K562 (cell line): ENCODE measurements around the gene MYO18B. TPM values are rescaled to one million over a fixed set of nuclear protein-coding genes. Genes with fewer than 3 reads are reported as not detected.

ENCODE experiments used
- ATAC-seq: fragments of 200-7000 bp; cut with Tn5 transposase; 3 replicates; pipeline ENCODE4 v1.9.1; 2020; ENCODE audit warnings: moderate library complexity
- BruUV-seq: library from RNA; stranded (reverse); fragments of 400-500 nt; replicated peaks from 2 replicates; lab custom pipeline; 2021; lab: Mats Ljungman, UMichigan
- CTCF ChIA-PET: fragments of 300-600 bp; formaldehyde crosslinking; extraction: SDS; loops from one replicate; lab custom pipeline; 2021; ENCODE audit warnings: low intra/inter-chr PET ratio; lab: Yijun Ruan, JAX
- POLR2A ChIA-PET: fragments of 300-600, 350-650 bp; sonication (Branson Sonifier 250); formaldehyde crosslinking; extraction: SDS; loops from one replicate; lab custom pipeline; 2021; ENCODE audit warnings: antibody characterized with exemption, inconsistent platforms; lab: Yijun Ruan, JAX
- DNase-seq, 4 experiments: peaks; one replicate each; pipeline versions ENCODE4 v3.0.0 to v3.0.0-alpha.2; 2011 to 2018; ENCODE audit warnings: low spot score in 3 of 4, mixed read lengths in 3 of 4; ENCODE audit errors: extremely low read depth in 1 of 4
- FAIRE-seq: peaks from 2 replicates; lab custom pipeline; 2011; peaks lifted over from hg19 to GRCh38; lab: Jason Lieb, UNC
- H2AFZ ChIP-seq: 2 replicates; pipeline ENCODE4 v1.6.0; 2011; ENCODE audit warnings: low read depth, low read length, control low read depth, inconsistent platforms
- H3K27ac ChIP-seq: fragments of 200-600 bp; 3 replicates; pipeline ENCODE4 v1.8.0; 2011; ENCODE audit warnings: low read depth, mild to moderate bottlenecking, control low read depth, inconsistent platforms, low read length, moderate library complexity, mixed read lengths; ENCODE audit errors: extremely low read depth
- H3K27me3 ChIP-seq, 2 experiments: fragments of 300-600 bp in 1 of 2; 2 replicates in 1 of 2; 3 replicates in 1 of 2; pipeline versions ENCODE4 v1.6.0 to v1.8.0; 2011; ENCODE audit warnings: inconsistent platforms in 2 of 2, low read length in 2 of 2, mild to moderate bottlenecking in 1 of 2, mixed read lengths in 1 of 2, moderate library complexity in 1 of 2; ENCODE audit not compliant: control insufficient read depth in 2 of 2, insufficient read depth in 2 of 2
- H3K36me3 ChIP-seq: fragments of 300-600 bp; 3 replicates; pipeline ENCODE4 v1.8.0; 2011; ENCODE audit warnings: mild to moderate bottlenecking, low read length, inconsistent platforms; ENCODE audit not compliant: control insufficient read depth, insufficient read depth
- H3K4me1 ChIP-seq, 2 experiments: fragments of 200-600 bp in 1 of 2; replicated peaks in 1 of 2; 2 replicates in 1 of 2; 3 replicates in 1 of 2; pipeline versions ENCODE4 v1.5.1 to v1.8.0; 2011; ENCODE audit warnings: inconsistent platforms in 2 of 2, low read length in 2 of 2, mild to moderate bottlenecking in 1 of 2, mixed read lengths in 1 of 2, moderate library complexity in 1 of 2; ENCODE audit not compliant: control insufficient read depth in 2 of 2, insufficient read depth in 2 of 2
- H3K4me2 ChIP-seq: 2 replicates; pipeline ENCODE4 v1.6.1; 2011; ENCODE audit warnings: low read length, control low read depth, inconsistent platforms, mixed read lengths; ENCODE audit not compliant: insufficient read depth
- H3K4me3 ChIP-seq: fragments of 200-600 bp; sonication (generic), shearing (Covaris generic); 2 replicates; pipeline ENCODE4 v1.5.1; 2016; ENCODE audit warnings: control low read depth, inconsistent platforms
- H3K79me2 ChIP-seq: fragments of 200-600 bp; 3 replicates; pipeline ENCODE4 v1.8.0; 2011; ENCODE audit warnings: low read length, inconsistent platforms; ENCODE audit not compliant: control insufficient read depth, insufficient read depth
- H3K9ac ChIP-seq, 2 experiments: 2 replicates each; pipeline versions ENCODE4 v1.6.0 to v1.6.1; 2011; ENCODE audit warnings: low read depth in 2 of 2, low read length in 2 of 2, control low read depth in 1 of 2, inconsistent platforms in 1 of 2, mild to moderate bottlenecking in 1 of 2, mixed read lengths in 1 of 2; ENCODE audit not compliant: insufficient read depth in 1 of 2
- H3K9me1 ChIP-seq: one replicate; pipeline ENCODE4 v1.6.0; 2011; ENCODE audit warnings: inconsistent platforms, mild to moderate bottlenecking, low read length, moderate library complexity; ENCODE audit not compliant: control insufficient read depth, insufficient read depth
- H3K9me3 ChIP-seq: replicated peaks from 2 replicates; pipeline ENCODE4 v1.5.1; 2011; ENCODE audit warnings: low read depth, low read length, inconsistent platforms; ENCODE audit not compliant: control insufficient read depth, insufficient read depth
- H4K20me1 ChIP-seq: replicated peaks from 2 replicates; pipeline ENCODE4 v1.6.1; 2011; ENCODE audit warnings: low read length, inconsistent platforms, mixed read lengths; ENCODE audit not compliant: control insufficient read depth, insufficient read depth
- BDP1 ChIP-seq: IDR thresholded peaks from 3 replicates; pipeline ENCODE4 v1.6.1; 2011; ENCODE audit not compliant: insufficient read length, insufficient read depth
- GATAD2B ChIP-seq: fragments of 450-650 bp; IDR thresholded peaks from 2 replicates; pipeline ENCODE4 v1.6.1; 2017; ENCODE audit warnings: mild to moderate bottlenecking, borderline replicate concordance
- HDAC6 ChIP-seq: IDR thresholded peaks from 2 replicates; pipeline ENCODE4 v1.6.1; 2012; ENCODE audit warnings: low read depth, mild to moderate bottlenecking, control low read depth, inconsistent platforms, low read length, moderate library complexity
- JUNB ChIP-seq: fragments of 450-650 bp; formaldehyde crosslinking; conservative IDR thresholded peaks from 2 replicates; pipeline ENCODE4 v1.4.0; 2020; ENCODE audit warnings: mild to moderate bottlenecking
- RBM25 ChIP-seq: fragments of 200-400 bp; formaldehyde crosslinking; IDR thresholded peaks from 2 replicates; pipeline ENCODE4 v1.6.1; 2018; ENCODE audit warnings: low read length, low read depth, moderate library complexity; ENCODE audit not compliant: severe bottlenecking
- RFX1 ChIP-seq: fragments of 450-650 bp; IDR thresholded peaks from 2 replicates; pipeline ENCODE4 v1.6.1; 2016; ENCODE audit warnings: mild to moderate bottlenecking, moderate library complexity
- ZC3H8 ChIP-seq: fragments of 450-650 bp; IDR thresholded peaks from 2 replicates; pipeline ENCODE4 v1.6.1; 2017
- ZNF133 ChIP-seq: fragments of 250-450 bp; sonication (Bioruptor Pico); IDR thresholded peaks from 2 replicates; pipeline ENCODE4 v1.4.0; 2020; ENCODE audit warnings: mild to moderate bottlenecking
- WGBS: fragments of 100-300 bp; shearing (Covaris generic); methylation state at CpG from one replicate; pipeline ENCODE4 v1.1.6; 2016; ENCODE audit warnings: low coverage, mixed read lengths; ENCODE audit not compliant: insufficient coverage; ENCODE audit errors: missing lambda C conversion rate; 5-methylcytosine and 5-hydroxymethylcytosine counted together
- in situ Hi-C: fragments of 300-500 bp; cut with MboI; formaldehyde crosslinking; loops from 4 replicates; pipeline ENCODE4 v1.15.0; 2018; ENCODE audit warnings: inconsistent platforms, mixed read lengths
- intact Hi-C: fragments of 100-400 bp; cut with micrococcal nuclease; formaldehyde crosslinking; loops from 2 replicates; pipeline ENCODE4 v1.14.2; 2022
- polyA plus RNA-seq, 8 experiments: library from polyadenylated mRNA; depleted of rRNA in 4 of 8; stranded (reverse) in 5 of 8; unstranded in 3 of 8; fragments of >200 nt; fragmentation: Nextera tagmentation in 2 of 8; fragmentation: Illumina TruSeq in 1 of 8; extraction: Ambion mirVana in 2 of 8; extraction: Trizol in 1 of 8; gene quantifications; 2 replicates each; pipeline versions ENCODE4 v1.2.1 to v1.2.3, GENCODE V29; 2011 to 2014; ENCODE audit warnings: inconsistent platforms in 1 of 8, missing spikeins in 1 of 8
- total RNA-seq, 7 experiments: library from RNA; depleted of rRNA in 6 of 7; stranded (reverse); fragments of >200 nt in 6 of 7; fragmentation: Illumina TruSeq in 2 of 7; extraction: Trizol in 2 of 7; gene quantifications; 2 replicates each; pipeline versions ENCODE4 v1.2.1 to v1.2.3, GENCODE V29; 2011 to 2021; ENCODE audit warnings: low replicate concordance in 1 of 7
- TF ChIP-seq, protein P1 (sequence below): fragments of 450-650 bp; formaldehyde crosslinking; conservative IDR thresholded peaks from 2 replicates; pipeline ENCODE4 v1.4.0; 2022; ENCODE audit warnings: mild to moderate bottlenecking, missing genetic modification characterization
- TF ChIP-seq, protein P2 (sequence below): fragments of 250-450 bp; sonication (Bioruptor Pico); IDR thresholded peaks from 2 replicates; pipeline ENCODE4 v1.5.1; 2021; ENCODE audit warnings: mild to moderate bottlenecking
- TF ChIP-seq, protein P3 (sequence below): fragments of 250-450 bp; sonication (Bioruptor Pico); IDR thresholded peaks from 2 replicates; pipeline ENCODE4 v1.4.0; 2020
- TF ChIP-seq, protein P4 (sequence below): fragments of 250-450 bp; sonication (Bioruptor Pico); IDR thresholded peaks from 2 replicates; pipeline ENCODE4 v1.5.0; 2021; ENCODE audit warnings: mild to moderate bottlenecking, moderate library complexity

The MYO18B gene
- total and polyA plus RNA-seq, 9 of the 15 experiments (the other 6 are each of a cell fraction or from before 2014, with no cell fraction given) = 0.06 to 7.0 (median 4.3) TPM

DNA sequence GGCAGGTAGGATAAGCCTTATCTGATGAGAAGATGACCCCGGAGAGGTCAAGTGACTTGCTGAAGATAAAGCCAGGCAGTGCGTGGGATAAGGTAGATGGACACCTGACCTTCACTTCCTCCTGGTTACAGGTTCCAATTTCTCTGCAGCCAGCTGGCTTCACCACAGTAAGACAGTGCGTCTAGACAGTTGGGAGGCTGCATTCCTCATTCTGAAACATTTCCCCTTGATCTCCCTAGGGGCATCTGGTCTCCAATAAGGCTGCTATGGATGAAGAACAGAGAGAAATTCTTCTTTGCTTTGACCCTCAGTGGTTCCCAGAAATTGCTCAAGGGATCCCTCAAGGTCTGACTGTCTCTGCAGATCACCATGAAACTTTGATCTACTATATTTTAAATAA lies 211.3 kb downstream of the MYO18B start:
- Histone ChIP-seq H3K79me2 (no peaks in the 10 kb centered on the region), H3K27ac (no peak overlapping the region), H4K20me1 (no peaks in the 10 kb centered on the region), H3K9ac (no peak overlapping the region), H3K4me1 (no peaks in the 10 kb centered on the region), H3K4me3 (no peak overlapping the region), H3K27me3 (no peaks in the 10 kb centered on the region), H3K4me2 (no peak overlapping the region), H2AFZ (no peak overlapping the region), H3K36me3 (peaks cover 26% of the 10 kb centered on the region; the same call in 2 of the 3 replicates), H3K9me1 (no peaks in the 10 kb centered on the region), H3K9me3 (no peaks in the 10 kb centered on the region)
- BruUV-seq = no TSS peak
- CTCF ChIA-PET = no interaction called here
- ATAC-seq (no peak), DNase-seq (no peak), FAIRE-seq (no peak)
- intact Hi-C loops = no loop called here
- 81% methylated on average over 3 of the region's 3 CpGs for WGBS
- in situ Hi-C loops = no loop called here
- POLR2A ChIA-PET = no interaction called here
- TF ChIP-seq, protein P1, sequence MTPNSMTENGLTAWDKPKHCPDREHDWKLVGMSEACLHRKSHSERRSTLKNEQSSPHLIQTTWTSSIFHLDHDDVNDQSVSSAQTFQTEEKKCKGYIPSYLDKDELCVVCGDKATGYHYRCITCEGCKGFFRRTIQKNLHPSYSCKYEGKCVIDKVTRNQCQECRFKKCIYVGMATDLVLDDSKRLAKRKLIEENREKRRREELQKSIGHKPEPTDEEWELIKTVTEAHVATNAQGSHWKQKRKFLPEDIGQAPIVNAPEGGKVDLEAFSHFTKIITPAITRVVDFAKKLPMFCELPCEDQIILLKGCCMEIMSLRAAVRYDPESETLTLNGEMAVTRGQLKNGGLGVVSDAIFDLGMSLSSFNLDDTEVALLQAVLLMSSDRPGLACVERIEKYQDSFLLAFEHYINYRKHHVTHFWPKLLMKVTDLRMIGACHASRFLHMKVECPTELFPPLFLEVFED (CRISPR knock-in tag) = no peak
- TF ChIP-seq JUNB (CRISPR knock-in tag) (no peak), RFX1 (no peak), ZNF133 (CRISPR knock-in tag) (no peak), RBM25 (no peak), BDP1 (no peak), HDAC6 (no peak), ZC3H8 (no peak), GATAD2B (no peak)
- TF ChIP-seq, protein P2, sequence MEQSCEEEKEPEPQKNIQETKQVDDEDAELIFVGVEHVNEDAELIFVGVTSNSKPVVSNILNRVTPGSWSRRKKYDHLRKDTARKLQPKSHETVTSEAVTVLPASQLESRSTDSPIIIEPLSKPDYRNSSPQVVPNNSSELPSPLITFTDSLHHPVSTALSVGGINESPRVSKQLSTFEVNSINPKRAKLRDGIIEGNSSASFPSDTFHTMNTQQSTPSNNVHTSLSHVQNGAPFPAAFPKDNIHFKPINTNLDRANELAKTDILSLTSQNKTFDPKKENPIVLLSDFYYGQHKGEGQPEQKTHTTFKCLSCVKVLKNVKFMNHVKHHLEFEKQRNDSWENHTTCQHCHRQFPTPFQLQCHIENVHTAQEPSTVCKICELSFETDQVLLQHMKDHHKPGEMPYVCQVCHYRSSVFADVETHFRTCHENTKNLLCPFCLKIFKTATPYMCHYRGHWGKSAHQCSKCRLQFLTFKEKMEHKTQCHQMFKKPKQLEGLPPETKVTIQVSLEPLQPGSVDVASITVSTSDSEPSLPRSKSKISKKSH = no peak
- TF ChIP-seq, protein P3, sequence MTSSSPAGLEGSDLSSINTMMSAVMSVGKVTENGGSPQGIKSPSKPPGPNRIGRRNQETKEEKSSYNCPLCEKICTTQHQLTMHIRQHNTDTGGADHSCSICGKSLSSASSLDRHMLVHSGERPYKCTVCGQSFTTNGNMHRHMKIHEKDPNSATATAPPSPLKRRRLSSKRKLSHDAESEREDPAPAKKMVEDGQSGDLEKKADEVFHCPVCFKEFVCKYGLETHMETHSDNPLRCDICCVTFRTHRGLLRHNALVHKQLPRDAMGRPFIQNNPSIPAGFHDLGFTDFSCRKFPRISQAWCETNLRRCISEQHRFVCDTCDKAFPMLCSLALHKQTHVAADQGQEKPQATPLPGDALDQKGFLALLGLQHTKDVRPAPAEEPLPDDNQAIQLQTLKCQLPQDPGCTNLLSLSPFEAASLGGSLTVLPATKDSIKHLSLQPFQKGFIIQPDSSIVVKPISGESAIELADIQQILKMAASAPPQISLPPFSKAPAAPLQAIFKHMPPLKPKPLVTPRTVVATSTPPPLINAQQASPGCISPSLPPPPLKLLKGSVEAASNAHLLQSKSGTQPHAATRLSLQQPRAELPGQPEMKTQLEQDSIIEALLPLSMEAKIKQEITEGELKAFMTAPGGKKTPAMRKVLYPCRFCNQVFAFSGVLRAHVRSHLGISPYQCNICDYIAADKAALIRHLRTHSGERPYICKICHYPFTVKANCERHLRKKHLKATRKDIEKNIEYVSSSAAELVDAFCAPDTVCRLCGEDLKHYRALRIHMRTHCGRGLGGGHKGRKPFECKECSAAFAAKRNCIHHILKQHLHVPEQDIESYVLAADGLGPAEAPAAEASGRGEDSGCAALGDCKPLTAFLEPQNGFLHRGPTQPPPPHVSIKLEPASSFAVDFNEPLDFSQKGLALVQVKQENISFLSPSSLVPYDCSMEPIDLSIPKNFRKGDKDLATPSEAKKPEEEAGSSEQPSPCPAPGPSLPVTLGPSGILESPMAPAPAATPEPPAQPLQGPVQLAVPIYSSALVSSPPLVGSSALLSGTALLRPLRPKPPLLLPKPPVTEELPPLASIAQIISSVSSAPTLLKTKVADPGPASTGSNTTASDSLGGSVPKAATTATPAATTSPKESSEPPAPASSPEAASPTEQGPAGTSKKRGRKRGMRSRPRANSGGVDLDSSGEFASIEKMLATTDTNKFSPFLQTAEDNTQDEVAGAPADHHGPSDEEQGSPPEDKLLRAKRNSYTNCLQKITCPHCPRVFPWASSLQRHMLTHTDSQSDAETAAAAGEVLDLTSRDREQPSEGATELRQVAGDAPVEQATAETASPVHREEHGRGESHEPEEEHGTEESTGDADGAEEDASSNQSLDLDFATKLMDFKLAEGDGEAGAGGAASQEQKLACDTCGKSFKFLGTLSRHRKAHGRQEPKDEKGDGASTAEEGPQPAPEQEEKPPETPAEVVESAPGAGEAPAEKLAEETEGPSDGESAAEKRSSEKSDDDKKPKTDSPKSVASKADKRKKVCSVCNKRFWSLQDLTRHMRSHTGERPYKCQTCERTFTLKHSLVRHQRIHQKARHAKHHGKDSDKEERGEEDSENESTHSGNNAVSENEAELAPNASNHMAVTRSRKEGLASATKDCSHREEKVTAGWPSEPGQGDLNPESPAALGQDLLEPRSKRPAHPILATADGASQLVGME (CRISPR knock-in tag) = no peak
- TF ChIP-seq, protein P4, sequence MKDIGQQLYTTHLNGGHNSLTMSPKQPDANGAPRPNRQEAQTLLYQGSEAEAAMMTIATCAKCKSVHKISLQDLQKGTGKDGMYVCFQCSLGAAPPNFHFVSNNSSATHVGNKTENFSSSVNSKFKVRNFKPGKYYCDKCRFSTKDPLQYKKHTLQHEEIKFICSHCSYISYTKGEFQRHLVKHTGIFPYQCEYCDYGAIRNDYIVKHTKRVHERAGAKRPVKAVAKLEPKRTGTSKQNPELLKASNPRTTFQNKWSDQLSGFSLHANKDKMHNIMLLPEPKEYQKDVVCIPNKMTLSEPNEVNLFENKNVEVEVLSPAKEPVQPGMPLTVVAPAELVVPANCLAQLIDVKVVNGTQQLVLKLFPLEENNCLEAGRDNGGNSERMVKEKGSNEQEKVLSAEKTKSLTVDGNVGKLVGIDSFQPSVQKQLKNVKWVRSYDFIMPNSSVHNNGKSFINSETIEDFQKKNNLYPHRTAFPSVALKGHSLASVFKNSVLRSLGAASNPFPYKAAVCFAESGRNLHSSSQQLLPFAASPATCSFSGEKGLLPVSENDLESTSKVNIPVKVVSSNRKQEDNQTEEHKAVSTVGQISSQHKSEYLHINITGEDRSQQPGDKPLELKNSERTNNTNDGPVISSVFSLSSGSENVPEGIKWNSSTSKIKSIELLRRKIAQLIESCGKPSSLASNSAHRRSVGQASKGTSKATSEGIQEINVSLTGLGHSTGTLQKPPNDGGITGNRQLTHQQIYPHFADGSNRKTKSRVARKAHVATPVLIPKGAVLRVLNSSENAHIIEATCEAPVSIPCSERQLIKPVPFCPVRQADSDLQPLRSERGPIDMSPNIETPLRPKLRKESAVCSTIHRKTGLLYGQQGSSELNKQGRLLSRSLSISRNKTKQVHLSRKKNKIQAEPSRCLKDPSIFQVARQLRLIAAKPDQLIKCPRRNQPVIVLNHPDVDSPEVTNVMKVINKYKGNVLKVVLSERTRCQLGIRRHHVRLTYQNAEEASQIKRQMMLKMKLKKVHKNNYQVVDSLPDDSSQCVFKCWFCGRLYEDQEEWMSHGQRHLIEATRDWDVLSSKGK = no peak
